ENCODE results near the gene MPPE1. TPM values are rescaled to one million over a fixed set of nuclear protein-coding genes. Genes with fewer than 3 reads are reported as not detected.
"Not testable (repeated sequence)": the region's sequence is repeated elsewhere in the genome, so short reads cannot be mapped to it uniquely, and the experiment has no call there.

MPPE1 gene
- total RNA-seq, 6 donors from 2014 or later, result 37.4 to 114 (median 75.3) TPM

DNA sequence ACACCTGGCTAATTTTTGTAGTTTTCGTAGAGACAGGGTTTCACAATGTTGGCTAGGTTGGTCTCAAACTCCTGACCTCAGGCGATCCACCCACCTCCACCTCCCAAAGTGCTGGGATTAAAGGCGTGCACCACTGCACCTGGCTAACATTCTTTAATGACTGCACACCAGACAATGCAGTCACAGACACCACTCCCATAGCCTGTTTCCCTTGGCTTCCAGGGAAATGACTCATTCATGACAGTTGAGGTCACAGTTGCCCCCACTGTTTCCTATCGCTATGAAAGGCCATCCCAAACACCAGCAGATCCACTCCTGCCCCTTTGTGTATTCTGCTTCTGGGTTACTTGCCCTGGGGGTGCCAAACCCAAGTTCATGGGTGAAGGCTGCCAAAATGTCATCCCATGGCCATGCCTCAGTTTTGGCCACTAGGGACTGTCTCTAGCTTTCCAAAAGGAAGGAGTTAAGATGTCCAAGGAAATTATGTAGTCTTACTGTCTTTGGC is 48.2 kb downstream of the MPPE1 start:
- H3K27me3 ChIP-seq, result no peaks in the 10 kb centered on the region
- no peak overlapping the region for H3K4me3 ChIP-seq
- peak in 1 of 2 donors; percentile 57 for ATAC-seq (ENCODE audit: low FRiP score in 2 of 2)
- no peak overlapping the region for H3K27ac ChIP-seq
- WGBS, 2 donors, result 76 to 86% methylated on average over 3 to 4 of the region's 4 CpGs
- H3K4me1 ChIP-seq, result peaks cover 0 to 38% (median 16%) of the 10 kb centered on the region in 4 donors
- H3K9me3 ChIP-seq, result no peaks in the 10 kb centered on the region
- no peak for DNase-seq
- TF ChIP-seq POLR2A (IDR thresholded peaks at IDR 0.05), result no peak
- no peak for TF ChIP-seq EP300 (IDR thresholded peaks at IDR 0.05)
- TF ChIP-seq, protein P1, sequence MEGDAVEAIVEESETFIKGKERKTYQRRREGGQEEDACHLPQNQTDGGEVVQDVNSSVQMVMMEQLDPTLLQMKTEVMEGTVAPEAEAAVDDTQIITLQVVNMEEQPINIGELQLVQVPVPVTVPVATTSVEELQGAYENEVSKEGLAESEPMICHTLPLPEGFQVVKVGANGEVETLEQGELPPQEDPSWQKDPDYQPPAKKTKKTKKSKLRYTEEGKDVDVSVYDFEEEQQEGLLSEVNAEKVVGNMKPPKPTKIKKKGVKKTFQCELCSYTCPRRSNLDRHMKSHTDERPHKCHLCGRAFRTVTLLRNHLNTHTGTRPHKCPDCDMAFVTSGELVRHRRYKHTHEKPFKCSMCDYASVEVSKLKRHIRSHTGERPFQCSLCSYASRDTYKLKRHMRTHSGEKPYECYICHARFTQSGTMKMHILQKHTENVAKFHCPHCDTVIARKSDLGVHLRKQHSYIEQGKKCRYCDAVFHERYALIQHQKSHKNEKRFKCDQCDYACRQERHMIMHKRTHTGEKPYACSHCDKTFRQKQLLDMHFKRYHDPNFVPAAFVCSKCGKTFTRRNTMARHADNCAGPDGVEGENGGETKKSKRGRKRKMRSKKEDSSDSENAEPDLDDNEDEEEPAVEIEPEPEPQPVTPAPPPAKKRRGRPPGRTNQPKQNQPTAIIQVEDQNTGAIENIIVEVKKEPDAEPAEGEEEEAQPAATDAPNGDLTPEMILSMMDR (IDR thresholded peaks at IDR 0.05), result no peak
- no peak for TF ChIP-seq POLR2AphosphoS5 (IDR thresholded peaks at IDR 0.05)
- peaks cover 0 to 9% (median 0%) of the 10 kb centered on the region in 4 donors for H3K36me3 ChIP-seq

DNA sequence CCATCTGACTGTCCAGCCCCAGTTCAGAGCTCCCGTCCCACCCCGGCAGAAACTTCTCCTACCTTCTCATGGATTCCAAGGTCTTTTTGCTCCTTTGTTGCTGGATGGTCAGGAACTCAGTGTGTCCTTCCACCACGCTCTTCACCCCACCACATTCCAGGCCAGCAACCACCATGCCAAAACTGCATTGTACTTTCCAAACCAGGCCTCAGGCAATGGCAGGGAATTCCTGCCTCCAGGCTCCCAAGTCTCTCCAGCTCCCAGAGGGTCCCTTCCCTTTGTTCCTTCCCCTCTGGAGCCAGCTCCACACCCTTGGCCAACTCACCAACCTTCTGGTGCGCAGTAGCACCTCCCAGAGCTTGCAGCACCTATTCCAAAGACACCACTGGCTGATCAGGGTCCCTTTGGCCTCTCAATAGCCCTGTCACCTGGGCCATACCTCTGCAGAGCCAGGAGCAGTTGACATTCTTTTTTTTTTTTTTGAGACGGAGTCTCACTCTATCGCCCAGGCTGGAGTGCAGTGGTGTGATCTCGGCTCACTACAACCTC is 48.8 kb downstream of the MPPE1 start:
- Histone ChIP-seq H3K4me3 (no peak overlapping the region), H3K36me3 (peaks cover 0 to 13% (median 0%) of the 10 kb centered on the region in 4 donors), H3K27ac (no peak overlapping the region), H3K9me3 (no peaks in the 10 kb centered on the region), H3K4me1 (peaks cover 0 to 44% (median 16%) of the 10 kb centered on the region in 4 donors), H3K27me3 (no peaks in the 10 kb centered on the region)
- no peak for ATAC-seq (ENCODE audit: low FRiP score in 2 of 2)
- no peak for DNase-seq
- TF ChIP-seq, protein P1 (IDR thresholded peaks at IDR 0.05), result no peak
- TF ChIP-seq POLR2AphosphoS5 (IDR thresholded peaks at IDR 0.05) (no peak), EP300 (IDR thresholded peaks at IDR 0.05) (no peak), POLR2A (IDR thresholded peaks at IDR 0.05) (no peak)
- WGBS, 2 donors, result 88 to 93% methylated on average over 7 of the region's 7 CpGs

DNA sequence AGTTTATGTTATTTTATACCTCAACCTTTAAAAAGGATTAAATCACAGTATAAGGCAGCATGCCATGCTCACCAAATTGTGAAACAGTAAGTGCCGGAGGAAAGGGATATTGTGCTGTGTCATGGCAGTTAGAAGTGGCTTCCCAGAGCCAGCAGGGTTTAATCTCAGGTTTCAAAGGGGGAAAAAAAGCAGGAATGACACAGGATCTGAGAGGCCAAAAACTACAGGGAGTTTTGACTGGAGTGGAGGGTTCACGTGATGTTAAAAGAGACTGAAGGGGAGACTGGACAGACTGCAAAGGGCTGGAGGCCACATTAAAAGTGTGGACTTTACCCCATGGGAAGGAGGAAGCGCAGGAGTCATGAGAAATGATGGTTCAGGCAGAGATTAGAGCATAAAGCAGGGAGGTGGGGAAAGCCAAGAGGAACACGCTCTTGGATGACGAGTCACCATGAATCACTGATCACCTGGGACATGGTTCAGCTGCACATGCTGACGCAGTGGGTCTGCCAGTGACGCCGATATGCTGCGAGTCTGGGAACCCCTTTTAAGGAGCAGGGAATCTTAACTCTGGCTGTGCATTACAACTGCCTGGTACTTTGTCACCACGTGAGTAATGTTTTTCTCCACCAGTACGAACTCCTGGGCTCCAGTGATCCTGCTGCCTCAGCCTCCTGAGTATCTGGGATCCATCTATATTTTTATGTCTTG is 50.8 kb downstream of the MPPE1 start:
- ATAC-seq (ENCODE audit: low FRiP score in 2 of 2) (peak; percentile 28 to 91), DNase-seq (peak in 1 of 2 donors; percentile 78)
- Histone ChIP-seq H3K9me3 (no peaks in the 10 kb centered on the region), H3K27ac (peak overlapping the region; percentile 40 to 71 (median 55)), H3K4me1 (peaks cover 16 to 60% (median 30%) of the 10 kb centered on the region in 4 donors), H3K4me3 (no peak overlapping the region), H3K27me3 (no peaks in the 10 kb centered on the region), H3K36me3 (peaks cover 0 to 13% (median 0%) of the 10 kb centered on the region in 4 donors)
- 41 to 50% methylated on average over 10 to 11 of the region's 11 CpGs for WGBS, 2 donors
- TF ChIP-seq POLR2A (IDR thresholded peaks at IDR 0.05), result peak in 1 of 4 donors; percentile 49
- TF ChIP-seq EP300 (IDR thresholded peaks at IDR 0.05), result peak in 2 of 4 donors; percentile 71 to 78
- TF ChIP-seq, protein P1 (IDR thresholded peaks at IDR 0.05), result no peak
- TF ChIP-seq POLR2AphosphoS5 (IDR thresholded peaks at IDR 0.05), result peak; percentile 28 to 53

DNA sequence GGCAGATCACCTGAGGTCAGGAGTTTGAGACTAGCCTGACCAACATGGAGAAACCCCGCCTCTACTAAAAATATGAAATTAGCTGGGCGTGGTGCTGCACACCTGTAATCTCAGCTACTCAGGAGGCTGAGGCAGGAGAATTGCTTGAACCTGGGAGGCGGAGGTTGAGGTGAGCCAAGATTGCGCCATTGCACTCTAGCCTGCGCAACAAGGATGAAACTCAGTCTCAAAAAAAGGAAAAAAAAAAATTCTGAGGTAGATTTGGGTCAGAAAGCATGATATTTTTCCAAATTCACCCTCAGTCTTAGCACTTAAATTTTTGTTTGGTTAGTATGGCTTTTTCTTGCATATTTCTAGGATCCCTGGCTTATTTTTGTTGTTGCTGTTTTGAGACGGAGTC is 53.6 kb downstream of the MPPE1 start:
- 90 to 95% methylated on average over 6 of the region's 6 CpGs for WGBS, 2 donors
- not testable (repeated sequence) for H3K9me3 ChIP-seq; ATAC-seq (ENCODE audit: low FRiP score in 2 of 2); H3K27me3 ChIP-seq; H3K4me3 ChIP-seq; DNase-seq; H3K27ac ChIP-seq
- Histone ChIP-seq H3K4me1 (peaks cover 16 to 58% (median 37%) of the 10 kb centered on the region in 4 donors), H3K36me3 (peaks cover 0 to 13% (median 0%) of the 10 kb centered on the region in 4 donors)

- TF ChIP-seq POLR2A (IDR thresholded peaks at IDR 0.05), result no peak
- no peak for TF ChIP-seq POLR2AphosphoS5 (IDR thresholded peaks at IDR 0.05)
- no peak for TF ChIP-seq EP300 (IDR thresholded peaks at IDR 0.05)
- TF ChIP-seq, protein P1 (IDR thresholded peaks at IDR 0.05), result no peak
- WGBS, 2 donors, result 1 to 2% methylated on average over 5 to 10 of the region's 23 CpGs
- Histone ChIP-seq H3K9me3 (no peaks in the 10 kb centered on the region), H3K27me3 (no peaks in the 10 kb centered on the region), H3K4me1 (peaks cover 16 to 49% (median 34%) of the 10 kb centered on the region in 4 donors), H3K36me3 (peaks cover 0 to 13% (median 0%) of the 10 kb centered on the region in 4 donors), H3K27ac (peak overlapping the region; percentile 95 to 97 (median 96)), H3K4me3 (peak overlapping the region; percentile 71 to 92 (median 78))
- ATAC-seq (ENCODE audit: low FRiP score in 2 of 2) (peak; percentile 52 to 68), DNase-seq (peak; percentile 61 to 86)
These were observed 56.2 kb downstream of the MPPE1 start for GRCh38 chr18:11851806-11852337.

Measured in upper lobe of left lung (tissue), 6 donors.